WTC11 (cell line): Measurements from ENCODE around the gene PDRG1. TPM values are rescaled to one million over a fixed set of nuclear protein-coding genes. Genes with fewer than 3 reads are reported as not detected.

Experiments used
- ATAC-seq: fragments of 200-7000 bp; cut with Tn5 transposase; 2 replicates; pipeline ENCODE4 v1.10.0; 2021; ENCODE audit warnings: mild to moderate bottlenecking, moderate library complexity
- CTCF ChIA-PET: fragments of 300-600 bp; sonication (Branson Sonifier 250); formaldehyde crosslinking; loops from one replicate; lab custom pipeline; 2021; ENCODE audit warnings: antibody characterized with exemption; lab: Charles Lee
- POLR2A ChIA-PET: fragments of 350-600 bp; sonication (Branson Sonifier 250); formaldehyde crosslinking; loops from one replicate; lab custom pipeline; 2021; ENCODE audit warnings: antibody characterized with exemption; lab: Charles Lee
- DNase-seq: peaks from one replicate; pipeline ENCODE4 v3.0.0; 2021; ENCODE audit warnings: low spot score
- H3K27ac Mint-ChIP-seq: 2 replicates; pipeline ENCODE4 v1.8.0; 2021; ENCODE audit warnings: mixed read lengths
- H3K27me3 Mint-ChIP-seq: 2 replicates; pipeline ENCODE4 v1.8.0; 2021; ENCODE audit warnings: low read depth, mild to moderate bottlenecking, moderate library complexity, mixed read lengths
- H3K36me3 Mint-ChIP-seq: 2 replicates; pipeline ENCODE4 v1.8.0; 2021; ENCODE audit warnings: mixed read lengths
- H3K4me1 Mint-ChIP-seq: 2 replicates; pipeline ENCODE4 v1.8.0; 2022; ENCODE audit warnings: mixed read lengths
- H3K4me3 Mint-ChIP-seq: 2 replicates; pipeline ENCODE4 v1.8.0; 2021; ENCODE audit warnings: mild to moderate bottlenecking, moderate library complexity, mixed read lengths
- H3K9me3 Mint-ChIP-seq: 2 replicates; pipeline ENCODE4 v1.8.0; 2021; ENCODE audit warnings: mixed read lengths
- CREM ChIP-seq: sonication (generic); formaldehyde crosslinking; IDR thresholded peaks from 2 replicates; pipeline ENCODE4 v1.8.1; 2022; ENCODE audit warnings: mild to moderate bottlenecking, missing genetic modification reagents, moderate library complexity
- ETV6 ChIP-seq: sonication (generic); formaldehyde crosslinking; IDR thresholded peaks from 2 replicates; pipeline ENCODE4 v1.8.1; 2022; ENCODE audit warnings: mild to moderate bottlenecking, missing genetic modification reagents
- GABPB1 ChIP-seq: sonication (generic); formaldehyde crosslinking; IDR thresholded peaks from 2 replicates; pipeline ENCODE4 v1.8.1; 2023; ENCODE audit warnings: mild to moderate bottlenecking, missing genetic modification reagents
- IRF2 ChIP-seq: sonication (generic); formaldehyde crosslinking; IDR thresholded peaks from 2 replicates; pipeline ENCODE4 v1.8.0; 2022; ENCODE audit warnings: low read depth, missing genetic modification reagents, borderline replicate concordance
- NFATC4 ChIP-seq: fragments of 250-450 bp; sonication (Bioruptor Pico); IDR thresholded peaks from 2 replicates; pipeline ENCODE4 v1.9.0; 2021; ENCODE audit warnings: mild to moderate bottlenecking
- NFE2L1 ChIP-seq: sonication (generic); formaldehyde crosslinking; IDR thresholded peaks from 2 replicates; pipeline ENCODE4 v1.8.1; 2023; ENCODE audit warnings: missing genetic modification reagents
- NR2C2 ChIP-seq: sonication (generic); formaldehyde crosslinking; IDR thresholded peaks from 2 replicates; pipeline ENCODE4 v1.8.0; 2022; ENCODE audit warnings: mild to moderate bottlenecking, missing genetic modification reagents
- NR3C1 ChIP-seq: sonication (generic); formaldehyde crosslinking; conservative IDR thresholded peaks from 2 replicates; pipeline ENCODE4 v1.8.1; 2023; ENCODE audit warnings: low read depth, mild to moderate bottlenecking, missing genetic modification reagents
- OVOL2 ChIP-seq: fragments of 250-450 bp; sonication (Bioruptor Pico); IDR thresholded peaks from 2 replicates; pipeline ENCODE4 v1.9.0; 2021; ENCODE audit warnings: mild to moderate bottlenecking, borderline replicate concordance
- PRRX2 ChIP-seq: fragments of 250-450 bp; sonication (Bioruptor Pico); IDR thresholded peaks from 2 replicates; pipeline ENCODE4 v1.8.0; 2021; ENCODE audit warnings: mild to moderate bottlenecking
- TEAD4 ChIP-seq: sonication (generic); formaldehyde crosslinking; IDR thresholded peaks from 2 replicates; pipeline ENCODE4 v1.8.0; 2022; ENCODE audit warnings: mild to moderate bottlenecking, missing genetic modification reagents
- TP53 ChIP-seq: sonication (generic); formaldehyde crosslinking; IDR thresholded peaks from 2 replicates; pipeline ENCODE4 v1.8.1; 2023; ENCODE audit warnings: mild to moderate bottlenecking, missing genetic modification reagents
- ZNF671 ChIP-seq: fragments of 250-450 bp; sonication (Bioruptor Pico); IDR thresholded peaks from 2 replicates; pipeline ENCODE4 v1.8.0; 2021; ENCODE audit warnings: mild to moderate bottlenecking
- total RNA-seq: library from RNA; stranded (reverse); gene quantifications from 3 replicates; pipeline ENCODE4 v1.2.3, GENCODE V29; 2021
- TF ChIP-seq, protein P1 (sequence below): sonication (generic); formaldehyde crosslinking; IDR thresholded peaks from 2 replicates; pipeline ENCODE4 v1.8.1; 2023; ENCODE audit warnings: mild to moderate bottlenecking, missing genetic modification reagents, moderate library complexity
- TF ChIP-seq, protein P2 (sequence below): fragments of 250-450 bp; sonication (Bioruptor Pico); IDR thresholded peaks from 2 replicates; pipeline ENCODE4 v1.8.0; 2021; ENCODE audit warnings: mild to moderate bottlenecking
- TF ChIP-seq, protein P3 (sequence below): sonication (generic); formaldehyde crosslinking; IDR thresholded peaks from 2 replicates; pipeline ENCODE4 v1.8.0; 2022; ENCODE audit warnings: missing genetic modification reagents
- TF ChIP-seq, protein P4 (sequence below): sonication (generic); formaldehyde crosslinking; IDR thresholded peaks from 2 replicates; pipeline ENCODE4 v1.8.0; 2023; ENCODE audit warnings: missing genetic modification reagents
- TF ChIP-seq, protein P5 (sequence below): sonication (generic); formaldehyde crosslinking; IDR thresholded peaks from 2 replicates; pipeline ENCODE4 v1.8.1; 2022; ENCODE audit warnings: mild to moderate bottlenecking, missing genetic modification reagents, moderate library complexity, borderline replicate concordance
- TF ChIP-seq, protein P6 (sequence below): sonication (generic); formaldehyde crosslinking; IDR thresholded peaks from 2 replicates; pipeline ENCODE4 v1.8.1; 2022; ENCODE audit warnings: low read depth, missing genetic modification reagents, borderline replicate concordance

PDRG1 gene
- total RNA-seq, 1 experiment from 2014 or later, result 16.0 TPM

DNA sequence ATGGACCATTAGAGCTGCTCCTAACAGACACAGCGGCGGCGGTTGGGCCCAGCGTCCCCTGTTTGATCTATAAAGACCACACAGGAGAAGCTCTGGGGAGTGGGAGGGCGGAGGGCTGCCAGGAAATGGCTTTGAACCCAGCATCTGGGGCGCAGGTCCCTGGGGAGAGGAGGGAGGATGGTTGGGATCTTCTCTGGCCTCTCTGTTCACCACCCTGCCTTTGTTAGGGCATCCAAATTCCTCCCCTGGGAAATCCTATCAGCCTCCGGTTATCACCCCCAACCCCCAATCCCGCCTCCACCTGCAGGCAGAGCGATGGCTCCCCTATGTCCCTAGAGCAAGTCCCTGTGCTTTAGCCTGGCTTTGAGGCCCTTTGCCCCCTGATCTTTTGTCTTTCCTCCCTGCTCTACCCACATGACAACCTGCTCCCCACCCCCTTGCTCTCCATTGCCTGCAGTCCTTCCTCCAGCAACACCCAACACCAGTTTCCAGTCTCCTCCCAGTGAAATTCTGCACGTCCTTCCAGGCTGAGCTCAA lies 23.2 kb upstream of the PDRG1 start:
- peak overlapping the region; percentile 82 for H3K27ac Mint-ChIP-seq
- peaks cover 4% of the 10 kb centered on the region; the same call in 1 of the 2 replicates for H3K27me3 Mint-ChIP-seq
- TF ChIP-seq, protein P1, sequence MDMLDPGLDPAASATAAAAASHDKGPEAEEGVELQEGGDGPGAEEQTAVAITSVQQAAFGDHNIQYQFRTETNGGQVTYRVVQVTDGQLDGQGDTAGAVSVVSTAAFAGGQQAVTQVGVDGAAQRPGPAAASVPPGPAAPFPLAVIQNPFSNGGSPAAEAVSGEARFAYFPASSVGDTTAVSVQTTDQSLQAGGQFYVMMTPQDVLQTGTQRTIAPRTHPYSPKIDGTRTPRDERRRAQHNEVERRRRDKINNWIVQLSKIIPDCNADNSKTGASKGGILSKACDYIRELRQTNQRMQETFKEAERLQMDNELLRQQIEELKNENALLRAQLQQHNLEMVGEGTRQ (CRISPR knock-in tag), result peak; percentile 56; the same call in 1 of the 2 replicates
- 0 out of 2 replicates have a peak, but pooled peaks have one; percentile 16 for TF ChIP-seq ETV6 (CRISPR knock-in tag)
- no peak for TF ChIP-seq NFATC4 (CRISPR knock-in tag)
- TF ChIP-seq IRF2, result no peak
- POLR2A ChIA-PET, result interaction anchor here (0.7 to 1.0 kb wide), 2 partner anchors 10 to 19 kb away, joined by 3 read pairs; no protein-coding TSS in a partner anchor
- peak overlapping the region; percentile 30 for H3K4me3 Mint-ChIP-seq
- H3K4me1 Mint-ChIP-seq, result peaks cover 20% of the 10 kb centered on the region
- no peaks in the 10 kb centered on the region for H3K9me3 Mint-ChIP-seq
- H3K36me3 Mint-ChIP-seq, result no peaks in the 10 kb centered on the region
- ATAC-seq, result peak; percentile 92
- DNase-seq, result peak; percentile 43
- CTCF ChIA-PET, result interaction anchor here (0.6 to 2.0 kb wide), 12 partner anchors 18 to 141 kb away, joined by 3 to 23 read pairs (median 6); partner anchors contain the start of gene PDRG1

DNA sequence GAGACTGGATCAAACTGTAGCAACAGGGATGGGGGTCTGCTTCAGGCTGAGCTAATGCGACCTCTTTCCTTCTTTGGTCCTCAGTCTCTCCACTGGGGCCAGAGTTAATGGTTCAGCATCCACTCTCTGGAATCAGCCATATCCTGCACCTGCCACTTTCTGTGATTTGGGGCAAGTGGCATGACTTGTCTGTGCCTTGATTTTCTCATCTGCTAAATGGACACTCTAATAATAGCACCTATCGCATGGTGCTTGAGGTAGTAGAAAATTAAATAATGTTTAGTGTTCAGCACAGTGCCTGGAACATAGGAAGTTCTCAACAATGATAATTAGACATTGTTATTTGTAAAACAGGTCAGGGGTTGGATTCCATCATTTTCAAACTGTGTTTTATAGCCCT lies 22.4 kb upstream of the PDRG1 start:
- TF ChIP-seq NFE2L1 (CRISPR knock-in tag) (no peak), OVOL2 (no peak), TP53 (no peak), TEAD4 (no peak)
- TF ChIP-seq, all 79 proteins: peak for 0
- H3K27ac Mint-ChIP-seq, result no peak overlapping the region
- H3K27me3 Mint-ChIP-seq, result peaks cover 10% of the 10 kb centered on the region
- no peak for DNase-seq
- ChIA-PET CTCF (interaction anchor here (0.6 to 2.0 kb wide), 7 partner anchors 22 to 141 kb away, joined by 3 to 23 read pairs (median 5); partner anchors contain the start of gene PDRG1), POLR2A (interaction anchor here (1.0 kb wide), 1 partner anchor 20 kb away, joined by 3 read pairs; no protein-coding TSS in a partner anchor)
- no peak overlapping the region for H3K4me3 Mint-ChIP-seq
- ATAC-seq, result no peak
- H3K36me3 Mint-ChIP-seq, result no peaks in the 10 kb centered on the region
- H3K4me1 Mint-ChIP-seq, result peaks cover 23% of the 10 kb centered on the region
- H3K9me3 Mint-ChIP-seq, result no peaks in the 10 kb centered on the region

DNA sequence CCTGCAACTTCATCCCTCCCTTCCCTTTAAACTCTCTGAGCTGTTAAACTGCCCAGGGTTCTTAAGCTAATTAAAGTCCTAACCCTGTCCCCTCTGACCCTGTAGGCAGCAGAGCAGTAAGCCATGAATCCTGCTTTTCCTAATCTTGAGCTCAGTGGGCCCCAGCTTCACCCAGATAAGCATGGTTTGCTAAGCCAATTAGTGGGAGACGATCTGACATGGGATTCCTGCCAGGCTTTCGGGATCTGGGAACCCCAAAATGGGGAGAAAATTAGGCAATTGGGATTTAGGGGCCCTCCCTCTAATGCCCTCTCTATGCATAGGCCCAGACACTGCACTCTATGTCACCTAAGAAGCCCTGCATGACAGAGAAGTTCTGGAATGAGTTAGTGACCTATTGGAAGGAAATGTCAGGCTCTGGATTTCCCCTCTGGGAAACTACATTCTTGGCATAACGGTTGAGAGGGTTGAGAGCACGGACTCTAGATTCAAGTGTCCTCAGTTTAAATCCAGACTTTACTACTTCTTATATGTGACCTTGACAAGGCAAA lies 20.7 kb upstream of the PDRG1 start:
- H3K27me3 Mint-ChIP-seq, result peaks cover 17% of the 10 kb centered on the region
- no peak for ATAC-seq

More for the DNA sequence above, 20.7 kb upstream of the PDRG1 start:
- H3K4me3 Mint-ChIP-seq, result no peak overlapping the region
- TF ChIP-seq NR2C2 (CRISPR knock-in tag) (no peak), PRRX2 (CRISPR knock-in tag) (no peak), OVOL2 (no peak), GABPB1 (CRISPR knock-in tag) (no peak), CREM (CRISPR knock-in tag) (no peak), NR3C1 (no peak), NFATC4 (CRISPR knock-in tag) (no peak), ZNF671 (no peak), NFE2L1 (CRISPR knock-in tag) (no peak)
- TF ChIP-seq, protein P2, sequence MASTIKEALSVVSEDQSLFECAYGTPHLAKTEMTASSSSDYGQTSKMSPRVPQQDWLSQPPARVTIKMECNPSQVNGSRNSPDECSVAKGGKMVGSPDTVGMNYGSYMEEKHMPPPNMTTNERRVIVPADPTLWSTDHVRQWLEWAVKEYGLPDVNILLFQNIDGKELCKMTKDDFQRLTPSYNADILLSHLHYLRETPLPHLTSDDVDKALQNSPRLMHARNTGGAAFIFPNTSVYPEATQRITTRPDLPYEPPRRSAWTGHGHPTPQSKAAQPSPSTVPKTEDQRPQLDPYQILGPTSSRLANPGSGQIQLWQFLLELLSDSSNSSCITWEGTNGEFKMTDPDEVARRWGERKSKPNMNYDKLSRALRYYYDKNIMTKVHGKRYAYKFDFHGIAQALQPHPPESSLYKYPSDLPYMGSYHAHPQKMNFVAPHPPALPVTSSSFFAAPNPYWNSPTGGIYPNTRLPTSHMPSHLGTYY (CRISPR knock-in tag), result no peak
- TF ChIP-seq, protein P3, sequence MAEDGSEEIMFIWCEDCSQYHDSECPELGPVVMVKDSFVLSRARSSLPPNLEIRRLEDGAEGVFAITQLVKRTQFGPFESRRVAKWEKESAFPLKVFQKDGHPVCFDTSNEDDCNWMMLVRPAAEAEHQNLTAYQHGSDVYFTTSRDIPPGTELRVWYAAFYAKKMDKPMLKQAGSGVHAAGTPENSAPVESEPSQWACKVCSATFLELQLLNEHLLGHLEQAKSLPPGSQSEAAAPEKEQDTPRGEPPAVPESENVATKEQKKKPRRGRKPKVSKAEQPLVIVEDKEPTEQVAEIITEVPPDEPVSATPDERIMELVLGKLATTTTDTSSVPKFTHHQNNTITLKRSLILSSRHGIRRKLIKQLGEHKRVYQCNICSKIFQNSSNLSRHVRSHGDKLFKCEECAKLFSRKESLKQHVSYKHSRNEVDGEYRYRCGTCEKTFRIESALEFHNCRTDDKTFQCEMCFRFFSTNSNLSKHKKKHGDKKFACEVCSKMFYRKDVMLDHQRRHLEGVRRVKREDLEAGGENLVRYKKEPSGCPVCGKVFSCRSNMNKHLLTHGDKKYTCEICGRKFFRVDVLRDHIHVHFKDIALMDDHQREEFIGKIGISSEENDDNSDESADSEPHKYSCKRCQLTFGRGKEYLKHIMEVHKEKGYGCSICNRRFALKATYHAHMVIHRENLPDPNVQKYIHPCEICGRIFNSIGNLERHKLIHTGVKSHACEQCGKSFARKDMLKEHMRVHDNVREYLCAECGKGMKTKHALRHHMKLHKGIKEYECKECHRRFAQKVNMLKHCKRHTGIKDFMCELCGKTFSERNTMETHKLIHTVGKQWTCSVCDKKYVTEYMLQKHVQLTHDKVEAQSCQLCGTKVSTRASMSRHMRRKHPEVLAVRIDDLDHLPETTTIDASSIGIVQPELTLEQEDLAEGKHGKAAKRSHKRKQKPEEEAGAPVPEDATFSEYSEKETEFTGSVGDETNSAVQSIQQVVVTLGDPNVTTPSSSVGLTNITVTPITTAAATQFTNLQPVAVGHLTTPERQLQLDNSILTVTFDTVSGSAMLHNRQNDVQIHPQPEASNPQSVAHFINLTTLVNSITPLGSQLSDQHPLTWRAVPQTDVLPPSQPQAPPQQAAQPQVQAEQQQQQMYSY (CRISPR knock-in tag), result no peak
- TF ChIP-seq, protein P4, sequence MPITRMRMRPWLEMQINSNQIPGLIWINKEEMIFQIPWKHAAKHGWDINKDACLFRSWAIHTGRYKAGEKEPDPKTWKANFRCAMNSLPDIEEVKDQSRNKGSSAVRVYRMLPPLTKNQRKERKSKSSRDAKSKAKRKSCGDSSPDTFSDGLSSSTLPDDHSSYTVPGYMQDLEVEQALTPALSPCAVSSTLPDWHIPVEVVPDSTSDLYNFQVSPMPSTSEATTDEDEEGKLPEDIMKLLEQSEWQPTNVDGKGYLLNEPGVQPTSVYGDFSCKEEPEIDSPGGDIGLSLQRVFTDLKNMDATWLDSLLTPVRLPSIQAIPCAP, result no peak
- TF ChIP-seq, protein P5, sequence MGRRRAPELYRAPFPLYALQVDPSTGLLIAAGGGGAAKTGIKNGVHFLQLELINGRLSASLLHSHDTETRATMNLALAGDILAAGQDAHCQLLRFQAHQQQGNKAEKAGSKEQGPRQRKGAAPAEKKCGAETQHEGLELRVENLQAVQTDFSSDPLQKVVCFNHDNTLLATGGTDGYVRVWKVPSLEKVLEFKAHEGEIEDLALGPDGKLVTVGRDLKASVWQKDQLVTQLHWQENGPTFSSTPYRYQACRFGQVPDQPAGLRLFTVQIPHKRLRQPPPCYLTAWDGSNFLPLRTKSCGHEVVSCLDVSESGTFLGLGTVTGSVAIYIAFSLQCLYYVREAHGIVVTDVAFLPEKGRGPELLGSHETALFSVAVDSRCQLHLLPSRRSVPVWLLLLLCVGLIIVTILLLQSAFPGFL (CRISPR knock-in tag), result no peak
- TF ChIP-seq, protein P1 (CRISPR knock-in tag), result no peak
- TF ChIP-seq, protein P6, sequence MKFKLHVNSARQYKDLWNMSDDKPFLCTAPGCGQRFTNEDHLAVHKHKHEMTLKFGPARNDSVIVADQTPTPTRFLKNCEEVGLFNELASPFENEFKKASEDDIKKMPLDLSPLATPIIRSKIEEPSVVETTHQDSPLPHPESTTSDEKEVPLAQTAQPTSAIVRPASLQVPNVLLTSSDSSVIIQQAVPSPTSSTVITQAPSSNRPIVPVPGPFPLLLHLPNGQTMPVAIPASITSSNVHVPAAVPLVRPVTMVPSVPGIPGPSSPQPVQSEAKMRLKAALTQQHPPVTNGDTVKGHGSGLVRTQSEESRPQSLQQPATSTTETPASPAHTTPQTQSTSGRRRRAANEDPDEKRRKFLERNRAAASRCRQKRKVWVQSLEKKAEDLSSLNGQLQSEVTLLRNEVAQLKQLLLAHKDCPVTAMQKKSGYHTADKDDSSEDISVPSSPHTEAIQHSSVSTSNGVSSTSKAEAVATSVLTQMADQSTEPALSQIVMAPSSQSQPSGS (CRISPR knock-in tag), result no peak
- H3K27ac Mint-ChIP-seq, result no peak overlapping the region
- H3K9me3 Mint-ChIP-seq, result no peaks in the 10 kb centered on the region
- H3K36me3 Mint-ChIP-seq, result no peaks in the 10 kb centered on the region
- peaks cover 28% of the 10 kb centered on the region for H3K4me1 Mint-ChIP-seq
- ChIA-PET CTCF (interaction anchor here (1.1 to 1.5 kb wide), 5 partner anchors 18 to 126 kb away, joined by 3 to 5 read pairs (median 3); partner anchors contain the start of gene PDRG1), POLR2A (no interaction called here)
- DNase-seq, result no peak
